HG02970 (cell line): ENCODE data around the gene PTGR2.
"Not testable (repeated sequence)": the region's sequence is repeated elsewhere in the genome, so short reads cannot be mapped to it uniquely, and the experiment has no call there.

Experiments used
- ATAC-seq: cut with Tn5 transposase; IDR thresholded peaks from one replicate; pipeline ENCODE4 v1.9.1; 2021; ENCODE audit warnings: mild to moderate bottlenecking, moderate library complexity, moderate number of reproducible peaks; ENCODE audit not compliant: unreplicated experiment, low FRiP score

The PTGR2 gene

DNA sequence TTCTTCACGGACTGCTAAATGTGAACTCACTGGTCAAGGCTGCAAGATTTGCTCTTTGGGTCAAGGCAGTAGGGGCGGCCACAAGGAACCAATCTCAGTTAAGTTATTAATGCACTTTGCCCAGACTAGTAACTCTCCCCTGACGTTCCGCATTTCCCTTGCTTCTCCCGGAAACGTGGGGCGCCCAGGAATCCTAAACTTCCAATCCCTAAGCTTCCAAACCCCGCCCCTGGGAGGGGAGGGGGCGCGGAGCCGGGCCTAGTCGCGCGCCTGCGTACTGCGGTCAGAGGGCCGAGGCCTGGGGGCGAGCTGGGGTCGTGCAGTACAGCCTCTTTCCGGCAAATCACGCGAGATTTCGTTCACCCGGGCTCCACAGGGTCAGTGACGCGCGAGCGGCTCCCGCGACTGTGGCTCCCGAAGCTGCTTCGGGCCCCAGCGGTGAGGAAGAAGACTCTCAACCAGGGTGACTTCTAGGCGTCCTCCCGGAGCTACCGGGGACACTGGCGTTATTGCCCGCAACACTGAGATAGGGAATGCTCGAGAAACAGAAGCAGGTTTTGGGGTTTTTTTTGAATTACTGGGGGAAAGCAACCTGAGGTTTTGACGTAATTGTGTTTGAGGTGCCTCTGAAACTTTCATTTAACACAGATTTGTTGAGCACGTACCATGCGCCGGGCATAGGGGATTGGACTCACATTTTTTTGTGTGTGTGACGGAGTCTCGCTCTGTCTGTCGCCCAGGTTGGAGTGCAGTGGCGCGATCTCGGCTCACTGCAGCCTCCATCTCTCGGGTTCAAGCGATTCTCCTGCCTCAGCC, at the start of gene PTGR2:
TSS of gene PTGR2 (plus strand) at position 265 of the 816 bp plus-strand sequence. CDS start 7,032 bp downstream, outside the sequence.
- ATAC-seq, result peak; percentile 72

DNA sequence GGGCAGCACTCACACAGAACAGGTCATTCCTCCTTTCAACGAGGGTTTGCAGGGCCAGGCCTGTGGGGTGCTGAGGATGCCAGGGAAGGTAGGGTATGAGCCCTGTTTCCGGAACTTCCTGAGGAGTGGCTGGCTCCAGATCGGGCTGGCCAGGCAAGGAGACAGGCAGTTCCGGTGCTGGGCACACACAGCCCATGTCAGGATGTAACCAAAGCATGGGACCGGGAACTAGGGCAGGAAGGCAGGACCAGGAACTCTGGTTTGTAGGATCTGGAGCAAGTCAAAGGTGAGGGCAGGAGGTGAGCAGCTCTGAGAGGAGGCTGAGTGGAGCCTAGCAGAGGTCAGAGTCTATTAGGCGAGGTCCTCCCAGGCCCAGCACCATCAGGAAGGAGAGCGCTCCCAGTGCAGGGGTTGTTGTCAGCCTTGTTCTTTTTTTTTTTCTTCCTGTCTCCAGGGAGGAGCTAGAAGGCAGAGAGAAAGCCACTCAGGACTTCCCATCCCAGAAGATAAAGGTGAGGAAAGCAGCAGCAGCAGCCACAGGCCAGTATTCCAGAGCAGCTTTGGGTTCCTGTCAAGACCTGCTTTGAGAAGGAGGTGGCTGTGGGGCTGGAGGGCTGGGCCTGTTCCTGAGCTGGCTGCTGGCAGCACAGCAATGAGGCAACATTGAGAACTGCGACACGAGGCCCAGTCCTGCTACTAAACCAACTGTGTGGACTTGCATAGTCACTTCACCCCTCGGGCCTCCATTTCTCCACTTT, 49.0 kb upstream of the PTGR2 start:
- ATAC-seq, result no peak

DNA sequence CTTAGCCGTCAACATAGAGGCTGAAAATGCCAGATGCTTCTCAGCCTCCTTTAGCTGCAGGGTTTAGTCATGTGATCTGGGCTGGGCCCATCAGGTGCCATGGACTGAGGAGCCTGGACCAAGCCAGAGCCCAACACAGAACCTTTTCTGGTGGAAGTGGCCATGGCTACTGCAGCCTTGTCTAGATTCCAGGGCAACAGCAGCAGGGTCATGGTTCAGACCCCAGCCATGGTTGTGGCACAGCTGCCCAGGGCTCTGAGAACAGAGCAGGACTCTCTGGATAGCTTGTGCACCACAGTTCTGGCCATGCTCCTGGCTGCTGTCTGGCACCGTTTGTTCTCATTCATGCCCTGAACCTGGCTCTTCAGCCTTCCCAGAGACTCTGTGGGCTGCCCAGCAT, 47.0 kb upstream of the PTGR2 start:
- no peak for ATAC-seq

DNA sequence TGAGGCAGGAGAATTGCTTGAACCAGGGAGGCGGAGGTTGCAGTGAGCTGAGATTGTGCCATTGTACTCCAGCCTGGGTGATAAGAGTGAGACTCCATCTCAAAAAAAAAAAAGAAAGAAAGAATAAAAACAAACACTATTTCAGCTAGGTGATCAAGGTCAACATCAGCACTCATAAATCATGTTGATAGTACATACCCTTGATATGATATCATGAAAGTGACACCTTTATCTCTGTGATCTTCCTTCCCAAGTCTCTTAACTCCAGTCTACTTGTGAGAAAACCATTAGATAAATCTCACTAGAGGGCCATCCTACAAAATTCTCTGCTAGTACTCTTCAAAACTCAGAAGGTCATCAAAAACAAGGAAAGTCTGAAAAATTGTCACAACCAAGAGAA, 44.2 kb upstream of the PTGR2 start:
- no peak for ATAC-seq

DNA sequence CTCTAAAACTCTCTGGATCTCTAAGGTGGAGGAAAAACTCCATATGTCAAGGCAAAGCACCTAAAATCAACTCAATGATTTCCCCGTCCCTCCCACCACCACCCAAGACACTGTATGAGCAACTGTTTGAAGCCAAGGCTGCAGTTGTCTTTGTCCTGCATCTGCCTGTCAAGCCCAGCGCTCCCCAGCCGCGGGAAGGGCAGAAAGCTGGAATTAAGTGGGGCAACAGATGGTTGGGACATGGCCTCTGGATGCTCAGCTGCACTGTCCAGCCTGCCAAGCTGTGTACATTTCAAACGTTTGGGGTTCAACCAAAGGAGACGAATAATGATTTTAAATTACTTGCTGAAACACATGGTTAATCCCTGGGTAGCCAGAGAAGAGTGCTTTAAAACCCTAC, 42.2 kb upstream of the PTGR2 start:
- ATAC-seq, result no peak

DNA sequence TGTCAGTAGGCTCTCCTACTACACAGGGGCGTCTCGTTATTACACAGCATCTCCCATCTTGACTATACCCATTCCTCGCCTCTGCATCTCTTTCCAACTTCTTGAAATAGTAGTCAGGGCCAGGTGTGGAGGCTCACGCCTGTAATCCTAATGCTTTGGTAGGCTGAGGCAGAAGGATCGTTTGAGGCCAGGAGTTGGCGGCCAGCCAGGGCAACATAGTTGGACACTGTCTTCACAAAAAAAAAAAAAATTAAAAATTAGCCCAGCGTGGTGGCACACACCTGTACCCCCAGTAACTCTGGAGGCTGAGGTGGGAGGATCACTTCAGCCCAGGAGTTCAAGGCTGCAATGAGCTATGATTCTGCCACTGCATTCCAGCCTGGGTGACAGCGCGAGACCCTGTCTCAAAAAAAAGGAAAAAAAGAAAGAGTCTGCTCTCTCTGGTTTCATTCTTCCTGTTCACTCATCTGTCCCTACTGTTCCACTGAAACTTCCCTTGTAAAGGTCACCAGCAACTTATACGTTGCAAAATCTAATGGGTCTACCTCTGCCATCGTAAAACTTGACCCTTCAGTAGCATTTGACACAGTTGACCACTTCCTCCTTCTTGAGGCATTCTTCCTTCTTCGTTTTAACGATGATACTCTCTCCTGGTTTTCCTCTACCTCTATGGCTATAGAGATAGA, 41.0 kb upstream of the PTGR2 start:
- no peak for ATAC-seq

DNA sequence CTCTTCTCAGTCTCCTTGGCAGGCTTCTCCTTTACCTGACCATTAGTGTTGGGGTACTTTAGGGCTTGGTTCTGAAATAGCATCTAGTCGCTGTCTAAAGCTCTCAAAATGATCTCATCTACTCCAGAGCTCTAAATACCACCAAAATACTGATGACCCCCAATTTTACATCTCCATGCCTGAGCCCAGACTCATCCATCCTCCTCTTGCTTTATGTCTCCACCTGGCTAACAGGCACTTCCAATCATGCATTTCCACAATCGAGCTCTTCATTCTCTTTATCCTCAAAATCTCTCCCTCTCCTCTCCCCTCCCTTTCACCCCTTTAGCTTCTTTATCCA, 40.5 kb upstream of the PTGR2 start:
- ATAC-seq, result no peak

DNA sequence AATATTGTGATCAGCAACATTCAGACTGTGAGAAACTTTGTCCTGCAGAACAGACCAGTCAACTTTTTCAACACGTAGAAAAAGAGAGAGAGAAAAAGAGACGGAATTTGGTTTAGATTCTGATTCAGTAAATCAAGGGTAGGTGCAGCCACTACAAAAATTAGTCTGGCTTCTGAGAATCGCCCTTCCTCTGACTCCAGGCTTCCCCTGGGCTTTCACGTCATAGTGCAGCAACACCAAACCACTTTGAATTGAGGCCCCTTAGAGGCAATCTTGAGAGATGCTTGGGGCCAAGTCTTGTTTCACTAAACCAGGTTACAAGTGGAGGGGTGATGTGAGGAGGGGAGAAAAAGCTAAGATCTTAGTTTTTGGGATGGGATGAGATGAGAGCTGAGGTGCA, 37.5 kb upstream of the PTGR2 start:
- no peak for ATAC-seq

DNA sequence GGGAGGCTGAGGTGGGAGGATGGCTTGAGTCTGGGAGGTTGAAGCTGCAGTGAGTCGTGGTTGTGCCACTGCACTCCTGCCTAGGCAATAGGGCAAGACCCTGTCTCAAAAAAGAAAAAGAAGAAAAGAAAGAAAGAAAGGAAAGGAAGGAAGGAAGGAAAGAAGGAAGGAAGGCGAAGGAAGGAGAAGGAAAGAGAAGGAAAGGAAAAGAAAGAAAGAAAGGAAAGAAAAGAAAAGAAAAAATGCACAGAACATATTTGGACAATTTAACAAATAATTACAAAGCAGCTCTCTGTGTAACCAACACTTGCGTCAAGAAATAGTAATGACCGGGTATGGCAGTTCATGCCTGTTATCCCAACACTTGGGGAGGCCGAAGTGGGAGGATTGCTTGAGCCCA, 35.8 kb upstream of the PTGR2 start:
- ATAC-seq, result no peak

DNA sequence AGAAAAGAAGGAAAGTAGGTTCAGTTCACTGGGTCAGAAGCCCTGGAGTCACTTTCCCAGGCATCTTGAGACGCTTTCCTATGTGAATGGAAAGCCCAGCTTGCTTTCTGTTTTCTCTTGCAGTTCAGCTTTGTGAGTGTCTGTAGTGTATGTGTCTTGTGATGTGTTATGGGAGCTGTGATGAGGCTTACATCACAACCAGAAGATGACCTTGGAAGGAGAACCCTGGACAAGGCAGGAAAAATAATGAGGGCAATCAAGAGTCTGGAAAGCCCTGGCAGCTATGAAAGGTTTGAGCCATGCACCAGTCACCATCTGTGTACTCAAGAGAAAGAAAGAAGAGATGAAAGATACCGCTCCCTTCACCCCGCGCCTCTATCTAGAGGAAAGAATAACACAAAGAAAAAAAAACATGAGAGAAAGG, 35.2 kb upstream of the PTGR2 start:
- ATAC-seq, result no peak

DNA sequence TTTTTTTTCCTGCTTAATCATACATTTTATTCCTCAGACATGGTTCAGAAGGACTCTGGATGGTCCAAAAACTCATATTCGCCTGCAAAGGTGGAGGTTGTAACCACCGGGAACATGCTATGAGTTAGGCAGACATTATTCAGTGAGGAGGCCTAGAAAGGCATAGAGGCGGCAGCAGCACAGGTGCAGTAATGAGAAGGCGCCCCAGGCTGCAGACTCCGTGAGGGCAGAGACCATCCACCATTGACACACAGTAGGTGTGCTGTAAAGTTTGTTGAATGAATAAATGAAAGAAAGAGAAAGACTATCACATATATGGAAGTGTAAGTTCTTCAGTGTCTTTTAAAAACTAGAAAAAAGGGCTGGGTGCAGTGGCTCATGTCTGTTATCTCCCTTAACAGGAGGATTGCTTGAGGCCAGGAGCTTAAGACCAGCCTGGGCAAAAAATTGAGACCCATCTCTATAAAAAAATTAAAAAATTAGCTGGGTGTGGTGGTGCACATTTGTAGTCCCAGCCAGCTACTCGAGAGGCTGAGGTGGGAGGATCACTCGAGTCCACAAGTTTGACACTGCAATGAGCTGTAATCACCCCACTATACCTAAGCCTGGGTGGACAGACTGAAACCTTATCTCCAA, 34.5 kb upstream of the PTGR2 start:
- ATAC-seq, result no peak

DNA sequence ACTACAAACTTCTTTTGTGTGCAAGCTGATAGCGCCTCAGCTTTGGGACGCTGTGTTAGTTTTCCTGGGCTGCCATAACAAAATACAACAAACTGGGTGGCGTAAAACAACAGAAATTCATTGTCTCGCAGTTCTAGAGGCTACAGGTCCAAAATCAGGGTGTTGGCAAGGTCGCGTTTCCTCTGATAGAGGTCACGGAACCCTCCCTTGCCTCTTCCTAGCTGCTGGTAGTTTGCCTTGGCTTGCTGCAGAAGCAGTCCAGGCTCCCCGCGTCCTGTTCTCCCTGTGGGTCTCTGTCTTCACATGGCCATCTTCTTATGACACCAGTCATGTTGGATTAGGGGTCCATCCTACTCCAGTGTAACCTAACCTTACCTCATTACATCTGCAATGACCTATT, 32.8 kb upstream of the PTGR2 start:
- no peak for ATAC-seq

DNA sequence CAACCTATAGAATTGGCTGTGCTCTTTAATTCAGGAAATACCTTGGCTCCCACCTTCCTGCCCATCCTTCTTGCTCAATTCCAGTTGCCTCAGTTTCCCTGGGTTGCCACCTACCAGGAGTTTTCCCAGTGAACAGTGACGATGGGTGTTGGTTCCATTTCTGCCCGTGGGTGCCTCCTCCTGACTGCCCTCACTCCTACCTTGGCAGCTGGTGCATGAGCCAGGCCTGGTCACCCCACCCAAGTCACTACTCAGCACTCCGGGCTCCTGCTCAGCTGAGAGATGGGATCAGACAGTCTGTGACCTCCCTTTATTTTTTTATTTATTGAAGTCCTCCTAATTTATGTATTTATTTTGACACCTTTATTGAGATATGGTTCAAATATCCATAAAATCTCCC, 31.0 kb upstream of the PTGR2 start:
- no peak for ATAC-seq

DNA sequence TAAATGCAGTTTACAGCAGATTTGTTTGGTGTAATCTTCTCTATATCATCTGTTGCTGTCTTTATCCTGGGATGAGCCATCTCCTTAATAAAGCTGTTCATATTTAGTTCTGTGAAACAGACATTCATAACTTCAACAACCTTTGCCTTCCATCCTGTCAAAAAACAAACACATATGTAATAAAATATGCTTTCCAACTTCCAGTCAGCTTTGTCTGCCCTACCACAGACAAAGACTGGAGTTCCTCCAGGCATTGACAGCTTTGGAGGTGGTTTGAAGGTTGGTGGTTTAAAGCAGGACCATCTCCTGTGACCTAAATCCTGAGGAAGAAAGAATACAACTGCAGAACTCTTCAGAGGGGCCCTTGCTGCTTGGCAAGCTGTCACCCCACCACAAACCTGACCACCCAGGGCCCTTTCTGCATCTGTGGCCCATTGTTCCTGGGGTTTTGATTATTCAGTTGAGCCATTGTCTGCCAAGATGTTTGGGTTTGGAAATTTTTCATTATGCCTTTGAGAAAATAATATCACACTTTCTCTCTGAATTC, 28.2 kb upstream of the PTGR2 start:
- no peak for ATAC-seq

DNA sequence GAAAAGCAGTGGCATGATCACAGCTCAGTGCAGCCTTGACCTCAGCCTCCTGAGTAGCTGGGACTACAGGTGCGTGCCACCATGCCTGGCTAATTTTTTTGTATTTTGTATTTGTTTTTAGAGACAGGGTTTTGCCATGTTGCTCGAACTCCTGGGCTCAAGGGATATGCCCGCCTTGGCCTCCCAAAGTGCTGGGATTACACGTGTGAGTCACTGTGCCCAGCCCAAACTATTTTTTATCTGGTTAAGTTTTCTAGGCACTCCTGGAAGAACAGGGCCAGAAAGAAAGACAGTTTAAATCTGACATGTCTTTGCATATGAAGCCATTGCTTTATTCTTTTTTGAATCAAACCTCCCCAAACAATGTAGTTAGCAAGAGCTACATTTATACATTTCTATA, 27.5 kb upstream of the PTGR2 start:
- ATAC-seq, result no peak

DNA sequence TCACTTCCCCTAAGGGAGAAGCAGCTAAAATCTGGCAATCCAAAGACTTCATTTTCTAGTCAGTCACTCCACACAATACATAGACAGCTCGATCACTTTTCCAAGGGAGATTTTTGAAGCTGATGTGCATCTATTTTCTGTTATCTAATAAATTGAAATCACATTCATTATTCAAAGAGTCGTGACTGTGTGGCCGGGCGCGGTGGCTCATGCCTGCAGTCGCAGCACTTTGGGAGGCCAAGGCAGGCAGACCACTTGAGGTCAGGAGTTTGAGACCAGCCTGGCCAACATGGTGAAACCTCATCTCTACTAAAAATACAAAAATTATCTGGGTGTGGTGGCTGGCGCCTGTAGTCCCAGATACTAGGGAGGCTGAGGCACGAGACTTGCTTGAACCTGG, 27.1 kb upstream of the PTGR2 start:
- no peak for ATAC-seq

DNA sequence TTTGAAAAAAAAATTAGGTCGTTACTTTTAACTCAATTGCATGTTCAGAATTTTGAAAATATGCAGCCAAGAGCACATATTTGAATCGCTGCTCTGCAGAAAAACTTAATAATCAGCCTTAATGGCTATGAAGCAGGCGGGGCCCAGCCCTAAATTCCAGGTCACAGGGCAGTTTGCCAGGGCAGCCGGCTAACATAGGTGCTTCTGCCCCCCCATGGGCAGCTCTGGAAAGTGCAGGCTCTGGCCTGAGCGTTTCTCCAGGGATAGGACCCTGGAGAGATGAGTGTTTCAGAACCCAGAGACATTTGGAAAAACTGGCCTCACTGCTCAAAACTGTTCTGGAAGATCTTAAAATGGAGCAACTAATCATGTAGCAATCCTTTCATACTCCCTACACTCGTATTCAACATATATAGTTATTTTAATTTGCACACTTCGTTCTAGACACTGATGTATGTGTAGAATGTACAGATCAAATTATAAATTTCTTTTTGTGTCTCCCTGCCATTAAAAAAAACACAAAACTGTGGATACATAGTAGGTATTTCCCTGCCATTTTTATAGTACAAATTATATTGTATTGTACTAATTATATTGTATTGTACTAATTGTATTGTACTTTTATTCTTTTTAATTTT, 26.0 kb upstream of the PTGR2 start:
- ATAC-seq, result peak; percentile 62

DNA sequence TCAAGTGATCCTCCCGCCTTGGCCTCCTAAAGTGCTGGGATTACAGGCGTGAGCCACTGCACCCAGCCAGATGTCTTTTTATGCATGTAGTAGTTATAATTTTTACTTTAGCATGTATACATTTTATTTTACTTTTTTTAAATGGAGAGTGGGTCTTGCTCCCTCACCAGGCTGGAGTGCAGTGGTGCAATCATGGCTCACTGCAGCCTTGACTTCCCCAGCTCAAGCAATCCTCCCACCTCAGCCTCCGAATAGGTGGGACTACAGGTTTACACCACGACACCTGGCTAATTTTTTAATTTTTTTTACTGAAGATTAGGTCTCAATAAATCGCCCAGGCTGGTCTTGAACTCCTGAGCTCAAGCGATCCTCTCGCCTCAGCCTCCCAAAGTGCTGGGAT, 24.4 kb upstream of the PTGR2 start:
- ATAC-seq, result not testable (repeated sequence)

DNA sequence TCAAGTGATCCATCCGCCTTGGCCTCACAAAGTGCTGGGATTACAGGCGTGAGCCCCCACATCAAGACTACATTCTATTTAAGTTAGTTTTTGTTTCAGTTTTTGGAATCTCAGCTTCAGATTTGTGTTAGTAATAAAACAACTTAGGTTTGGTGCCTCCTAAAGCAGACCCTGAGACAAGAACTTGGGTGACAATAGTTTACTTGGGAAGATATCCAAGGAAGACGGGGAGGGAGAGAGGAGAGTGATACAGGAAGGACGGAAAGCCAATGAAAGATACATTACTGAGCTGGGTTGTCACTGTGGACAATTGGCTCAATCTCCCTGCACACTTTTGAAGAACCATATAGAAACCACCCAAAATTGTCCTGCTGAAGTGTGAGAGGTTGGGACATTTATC, 22.6 kb upstream of the PTGR2 start:
- no peak for ATAC-seq
